ENCODE data around the gene RABGAP1L. TPM values are rescaled to one million over a fixed set of nuclear protein-coding genes. Genes with fewer than 3 reads are reported as not detected.

RABGAP1L gene
- total and polyA plus RNA-seq, 2 donors (not counting 3 experiments of a cell fraction or from before 2014, with no cell fraction given): 6.4 to 22.2 TPM

DNA sequence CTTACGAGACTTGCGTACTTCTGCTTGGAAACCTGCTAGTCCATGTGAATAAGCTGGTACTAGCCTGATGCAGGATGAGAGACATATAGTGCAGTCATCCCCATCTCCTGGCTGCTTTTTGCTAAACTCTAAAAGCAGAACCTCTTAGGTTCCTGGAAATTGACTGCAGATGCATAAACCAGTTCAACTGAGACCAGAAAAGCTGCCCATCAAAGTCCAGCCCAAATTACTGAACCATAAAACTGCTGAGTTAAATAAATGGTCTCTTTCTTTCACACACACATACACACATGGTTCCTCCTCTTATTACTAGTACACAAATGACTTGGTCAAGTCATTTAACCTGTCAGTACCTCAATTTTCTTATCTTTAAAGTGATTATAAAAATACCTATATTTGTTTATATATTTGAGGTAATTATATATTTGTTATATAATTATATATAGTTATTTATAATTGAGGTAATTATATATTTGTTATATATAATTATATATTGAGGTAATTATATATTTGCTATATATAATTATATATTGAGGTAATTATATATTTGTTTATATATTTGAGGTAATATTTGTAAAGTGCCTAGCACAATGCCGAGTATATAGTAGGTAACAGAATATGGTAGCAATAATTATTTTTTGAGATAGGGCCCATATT, 25.2 kb upstream of the RABGAP1L start:
- TF ChIP-seq, protein P1, sequence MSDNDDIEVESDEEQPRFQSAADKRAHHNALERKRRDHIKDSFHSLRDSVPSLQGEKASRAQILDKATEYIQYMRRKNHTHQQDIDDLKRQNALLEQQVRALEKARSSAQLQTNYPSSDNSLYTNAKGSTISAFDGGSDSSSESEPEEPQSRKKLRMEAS (IDR thresholded peaks at IDR 0.05; ENCODE audit: insufficient read depth, insufficient read length): no peak
- TF ChIP-seq CTCF (IDR thresholded peaks at IDR 0.05; ENCODE audit: extremely low read depth in 1 of 2, insufficient read depth in 1 of 2, low read depth in 1 of 2, low read length in 2 of 2) (no peak), FOS (IDR thresholded peaks at IDR 0.05; ENCODE audit: borderline replicate concordance, insufficient read depth, low read length) (no peak), MYC (IDR thresholded peaks at IDR 0.05; ENCODE audit: low read depth, low read length) (no peak)
- Histone ChIP-seq H3K4me2 (ENCODE audit: insufficient read depth, low read length) (no peak overlapping the region), H4K20me1 (replicated peaks; ENCODE audit: control insufficient read depth, extremely low read depth, insufficient read depth, low read length) (no peaks in the 10 kb centered on the region), H3K4me1 (ENCODE audit: control insufficient read depth, extremely low read depth, insufficient read depth, low read length) (no peaks in the 10 kb centered on the region), H3K27ac (ENCODE audit: insufficient read depth, low read depth, low read length) (no peak overlapping the region), H3K79me2 (ENCODE audit: control insufficient read depth, insufficient read depth, low read length) (no peaks in the 10 kb centered on the region), H2AFZ (ENCODE audit: low read depth, low read length) (no peak overlapping the region), H3K9ac (replicated peaks; ENCODE audit: extremely low read depth, insufficient read depth, low read length) (no peak overlapping the region), H3K4me3 (replicated peaks in 1 of 3; ENCODE audit: insufficient read depth in 1 of 3, low read depth in 1 of 3, low read length in 3 of 3) (no peak overlapping the region), H3K36me3 (ENCODE audit: control insufficient read depth in 2 of 2, extremely low read depth in 1 of 2, insufficient read depth in 2 of 2, low read length in 2 of 2) (no peaks in the 10 kb centered on the region), H3K9me1 (replicated peaks; ENCODE audit: control insufficient read depth, extremely low read depth, insufficient read depth, low read length) (no peaks in the 10 kb centered on the region), H3K27me3 (ENCODE audit: control insufficient read depth in 2 of 2, insufficient read depth in 2 of 2, low read length in 2 of 2) (peaks cover 0 to under 1% of the 10 kb centered on the region in 2 experiments), H3K9me3 (replicated peaks; ENCODE audit: control insufficient read depth, insufficient read depth, low read length) (no peaks in the 10 kb centered on the region)
- dilution Hi-C loops (cut with MboI; ENCODE audit: extremely low pct_ligation_motif_present, low sequenced_read_pairs) (no loop called here), intact Hi-C loops (cut with micrococcal nuclease) (no loop called here)
- FAIRE-seq (no peak), DNase-seq (ENCODE audit: low read depth, low spot score) (no peak)
- no TSS peak for BruUV-seq (replicated peaks)
- ChIA-PET CTCF (no interaction called here), POLR2A (no interaction called here)

DNA sequence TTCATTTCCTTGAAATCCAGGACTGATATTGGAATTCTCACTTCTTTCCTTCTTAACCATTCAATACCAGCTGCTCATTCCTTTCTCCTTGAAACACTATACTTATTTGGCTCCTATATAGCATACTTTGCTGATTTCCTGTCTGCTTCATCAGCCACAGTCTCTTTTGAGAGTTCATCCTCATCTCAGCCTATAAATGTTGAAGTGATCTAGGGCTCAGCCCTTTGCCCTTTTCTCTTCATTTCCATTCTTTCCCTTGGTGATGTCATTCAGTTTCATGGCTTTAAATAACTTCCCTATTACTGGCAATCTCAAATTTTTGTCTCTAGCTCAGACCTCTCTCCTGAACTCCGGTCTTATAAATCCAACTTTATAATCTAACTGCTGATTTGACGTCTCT, 24.1 kb upstream of the RABGAP1L start:
- TF ChIP-seq CTCF (IDR thresholded peaks at IDR 0.05; ENCODE audit: extremely low read depth in 1 of 2, insufficient read depth in 1 of 2, low read depth in 1 of 2, low read length in 2 of 2) (no peak), POLR2AphosphoS5 (IDR thresholded peaks at IDR 0.05; ENCODE audit: insufficient read depth, low read depth, low read length) (no peak), EZH2 (IDR thresholded peaks at IDR 0.05; ENCODE audit: borderline replicate concordance, low read depth, low read length, severe bottlenecking) (no peak), JUN (IDR thresholded peaks at IDR 0.05; ENCODE audit: borderline replicate concordance, insufficient read depth, insufficient read length, low read depth) (no peak), MYC (IDR thresholded peaks at IDR 0.05; ENCODE audit: low read depth, low read length) (no peak), POLR2A (IDR thresholded peaks at IDR 0.05; ENCODE audit: low read depth, low read length) (no peak), GATA2 (IDR thresholded peaks at IDR 0.05; ENCODE audit: insufficient read depth, insufficient read length, low read depth, low read length) (no peak), FOS (IDR thresholded peaks at IDR 0.05; ENCODE audit: borderline replicate concordance, insufficient read depth, low read length) (no peak)
- TF ChIP-seq, protein P1 (IDR thresholded peaks at IDR 0.05; ENCODE audit: insufficient read depth, insufficient read length): no peak
- dilution Hi-C loops (cut with MboI; ENCODE audit: extremely low pct_ligation_motif_present, low sequenced_read_pairs): no loop called here

More for the DNA sequence above, 24.1 kb upstream of the RABGAP1L start:
- Histone ChIP-seq H3K79me2 (ENCODE audit: control insufficient read depth, insufficient read depth, low read length) (no peaks in the 10 kb centered on the region), H3K27me3 (ENCODE audit: control insufficient read depth in 2 of 2, insufficient read depth in 2 of 2, low read length in 2 of 2) (peaks cover 0 to 2% of the 10 kb centered on the region in 2 experiments), H3K4me3 (replicated peaks in 1 of 3; ENCODE audit: insufficient read depth in 1 of 3, low read depth in 1 of 3, low read length in 3 of 3) (no peak overlapping the region), H3K4me1 (ENCODE audit: control insufficient read depth, extremely low read depth, insufficient read depth, low read length) (no peaks in the 10 kb centered on the region), H3K9ac (replicated peaks; ENCODE audit: extremely low read depth, insufficient read depth, low read length) (no peak overlapping the region), H3K36me3 (ENCODE audit: control insufficient read depth in 2 of 2, extremely low read depth in 1 of 2, insufficient read depth in 2 of 2, low read length in 2 of 2) (no peaks in the 10 kb centered on the region), H3K9me1 (replicated peaks; ENCODE audit: control insufficient read depth, extremely low read depth, insufficient read depth, low read length) (no peaks in the 10 kb centered on the region), H3K4me2 (ENCODE audit: insufficient read depth, low read length) (no peak overlapping the region), H3K27ac (ENCODE audit: insufficient read depth, low read depth, low read length) (no peak overlapping the region), H2AFZ (ENCODE audit: low read depth, low read length) (no peak overlapping the region), H4K20me1 (replicated peaks; ENCODE audit: control insufficient read depth, extremely low read depth, insufficient read depth, low read length) (no peaks in the 10 kb centered on the region), H3K9me3 (replicated peaks; ENCODE audit: control insufficient read depth, insufficient read depth, low read length) (no peaks in the 10 kb centered on the region)
- ChIA-PET CTCF (no interaction called here), POLR2A (no interaction called here)
- FAIRE-seq: no peak
- no TSS peak for BruUV-seq (replicated peaks)
- intact Hi-C loops (cut with micrococcal nuclease): no loop called here
- DNase-seq (ENCODE audit: low read depth, low spot score): no peak

All from endothelial cell of umbilical vein (primary cell).